SK-N-SH treated with all-trans-retinoic acid at 6 μM for 48 hours (cell line): Measurements from ENCODE around the gene WDR20.

Experiments used
- ATAC-seq: fragments of 200-7000 bp; cut with Tn5 transposase; 3 replicates; pipeline ENCODE4 v1.9.1; 2020; ENCODE audit warnings: mild to moderate bottlenecking, moderate library complexity
- ARNTL ChIP-seq: fragments of 450-650 bp; formaldehyde crosslinking; IDR thresholded peaks from 2 replicates; pipeline ENCODE4 v1.5.0; 2020; ENCODE audit warnings: low read depth, mild to moderate bottlenecking, moderate library complexity, borderline replicate concordance
- BACH2 ChIP-seq: fragments of 250-450 bp; sonication (Bioruptor Pico); IDR thresholded peaks from 2 replicates; pipeline ENCODE4 v1.9.0; 2021; ENCODE audit warnings: mild to moderate bottlenecking, borderline replicate concordance
- CSDC2 ChIP-seq: fragments of 250-450 bp; sonication (Bioruptor Pico); IDR thresholded peaks from 2 replicates; pipeline ENCODE4 v1.5.0; 2020; ENCODE audit warnings: mild to moderate bottlenecking, moderate library complexity
- CSRNP3 ChIP-seq: fragments of 250-450 bp; sonication (Bioruptor Pico); IDR thresholded peaks from 2 replicates; pipeline ENCODE4 v1.5.1; 2021; ENCODE audit warnings: mild to moderate bottlenecking, moderate library complexity
- ESRRG ChIP-seq: fragments of 250-450 bp; sonication (Bioruptor Pico); IDR thresholded peaks from 2 replicates; pipeline ENCODE4 v1.6.1; 2021; ENCODE audit warnings: mild to moderate bottlenecking
- GLIS3 ChIP-seq: fragments of 250-450 bp; sonication (Bioruptor Pico); IDR thresholded peaks from 2 replicates; pipeline ENCODE4 v1.5.0; 2020; ENCODE audit warnings: mild to moderate bottlenecking, moderate library complexity
- ISL1 ChIP-seq: fragments of 250-450 bp; sonication (Bioruptor Pico); IDR thresholded peaks from 2 replicates; pipeline ENCODE4 v2.1.2; 2022; ENCODE audit warnings: mild to moderate bottlenecking, moderate library complexity
- OSR1 ChIP-seq: fragments of 250-450 bp; sonication (Bioruptor Pico); IDR thresholded peaks from 2 replicates; pipeline ENCODE4 v1.8.0; 2022; ENCODE audit warnings: moderate library complexity, mild to moderate bottlenecking, inconsistent platforms
- PATZ1 ChIP-seq: fragments of 250-450 bp; sonication (Bioruptor Pico); IDR thresholded peaks from 2 replicates; pipeline ENCODE4 v1.8.0; 2020; ENCODE audit warnings: mild to moderate bottlenecking, moderate library complexity, borderline replicate concordance
- PPARA ChIP-seq: fragments of 250-450 bp; sonication (Bioruptor Pico); IDR thresholded peaks from 2 replicates; pipeline ENCODE4 v1.5.0; 2020; ENCODE audit warnings: mild to moderate bottlenecking, borderline replicate concordance
- RARB ChIP-seq: fragments of 250-450 bp; sonication (Bioruptor Pico); IDR thresholded peaks from 2 replicates; pipeline ENCODE4 v1.8.0; 2021; ENCODE audit warnings: mild to moderate bottlenecking, moderate library complexity
- SNAI2 ChIP-seq: fragments of 250-450 bp; sonication (Bioruptor Pico); IDR thresholded peaks from 2 replicates; pipeline ENCODE4 v1.5.0; 2020; ENCODE audit warnings: mild to moderate bottlenecking, moderate library complexity
- TCF4 ChIP-seq: fragments of 250-450 bp; sonication (Bioruptor Pico); IDR thresholded peaks from 2 replicates; pipeline ENCODE4 v1.8.0; 2021; ENCODE audit warnings: mild to moderate bottlenecking, moderate library complexity, borderline replicate concordance
- TOX ChIP-seq: fragments of 250-450 bp; sonication (Bioruptor Pico); IDR thresholded peaks from 2 replicates; pipeline ENCODE4 v1.8.0; 2021; ENCODE audit warnings: mild to moderate bottlenecking, moderate library complexity, borderline replicate concordance
- TSHZ2 ChIP-seq: fragments of 250-450 bp; sonication (Bioruptor Pico); IDR thresholded peaks from 2 replicates; pipeline ENCODE4 v1.5.0; 2020; ENCODE audit warnings: mild to moderate bottlenecking, moderate library complexity
- ZC3H10 ChIP-seq: fragments of 250-450 bp; sonication (Bioruptor Pico); IDR thresholded peaks from 2 replicates; pipeline ENCODE4 v1.5.1; 2021; ENCODE audit warnings: mild to moderate bottlenecking, moderate library complexity
- ZFP3 ChIP-seq: fragments of 250-450 bp; sonication (Bioruptor Pico); IDR thresholded peaks from 2 replicates; pipeline ENCODE4 v1.5.0; 2020; ENCODE audit warnings: mild to moderate bottlenecking, moderate library complexity
- ZFP30 ChIP-seq: fragments of 450-650 bp; formaldehyde crosslinking; IDR thresholded peaks from 2 replicates; pipeline ENCODE4 v1.5.0; 2022; ENCODE audit warnings: mild to moderate bottlenecking, moderate library complexity
- ZNF565 ChIP-seq: fragments of 450-650 bp; formaldehyde crosslinking; conservative IDR thresholded peaks from 2 replicates; pipeline ENCODE4 v1.5.0; 2020; ENCODE audit warnings: low read depth, mild to moderate bottlenecking, moderate library complexity
- ZNF70 ChIP-seq: fragments of 450-650 bp; formaldehyde crosslinking; IDR thresholded peaks from 2 replicates; pipeline ENCODE4 v1.5.0; 2020; ENCODE audit warnings: mild to moderate bottlenecking, moderate library complexity

Gene WDR20

GRCh38 chr14:102249981-102250380, 110.3 kb downstream of the WDR20 start:
- ATAC-seq: no peak
- TF ChIP-seq ZFP30 (CRISPR knock-in tag) (no peak), ESRRG (CRISPR knock-in tag) (no peak), ARNTL (no peak), ZFP3 (CRISPR knock-in tag) (no peak), ISL1 (CRISPR knock-in tag) (no peak), ZNF565 (CRISPR knock-in tag) (no peak), ZNF70 (CRISPR knock-in tag) (no peak)

- ATAC-seq: no peak
- TF ChIP-seq BACH2 (CRISPR knock-in tag) (no peak), ZNF70 (CRISPR knock-in tag) (no peak), ZNF565 (CRISPR knock-in tag) (no peak), CSRNP3 (CRISPR knock-in tag) (no peak), ARNTL (no peak), TSHZ2 (CRISPR knock-in tag) (no peak), PPARA (CRISPR knock-in tag) (no peak), ZC3H10 (no peak)
Observed at GRCh38 chr14:102250636-102251035, 110.9 kb downstream of the WDR20 start.

- TF ChIP-seq ESRRG (CRISPR knock-in tag): no peak
- TF ChIP-seq ARNTL: no peak
- no peak for TF ChIP-seq CSRNP3 (CRISPR knock-in tag)
- TF ChIP-seq OSR1: no peak
- no peak for TF ChIP-seq SNAI2 (CRISPR knock-in tag)
- no peak for TF ChIP-seq RARB (CRISPR knock-in tag)
- no peak for TF ChIP-seq ISL1 (CRISPR knock-in tag)
- TF ChIP-seq PATZ1: no peak
- TF ChIP-seq CSDC2 (CRISPR knock-in tag): no peak
- TF ChIP-seq TOX (CRISPR knock-in tag): no peak
- no peak for TF ChIP-seq BACH2 (CRISPR knock-in tag)
- no peak for TF ChIP-seq GLIS3 (CRISPR knock-in tag)
- TF ChIP-seq ZNF565 (CRISPR knock-in tag): no peak
- no peak for TF ChIP-seq ZC3H10
- no peak for ATAC-seq
Observed at GRCh38 chr14:102251161-102251560, 111.5 kb downstream of the WDR20 start.

- no peak for ATAC-seq
- no peak for TF ChIP-seq PATZ1
- TF ChIP-seq ZNF565 (CRISPR knock-in tag): no peak
- no peak for TF ChIP-seq OSR1
- no peak for TF ChIP-seq TCF4 (CRISPR knock-in tag)
- TF ChIP-seq ARNTL: no peak
- no peak for TF ChIP-seq ZFP30 (CRISPR knock-in tag)
- TF ChIP-seq BACH2 (CRISPR knock-in tag): no peak
- TF ChIP-seq ESRRG (CRISPR knock-in tag): no peak
- TF ChIP-seq TSHZ2 (CRISPR knock-in tag): no peak
- TF ChIP-seq ZNF70 (CRISPR knock-in tag): no peak
Observed at GRCh38 chr14:102252834-102253801, 113.4 kb downstream of the WDR20 start.
